A549 (cell line): ENCODE measurements around the gene OR4D2.

ENCODE experiments used
- CBX2 ChIP-seq: fragments of 200-600 bp; sonication (generic); IDR thresholded peaks from 2 replicates; pipeline ENCODE4 v1.6.1; 2016; ENCODE audit warnings: low read depth, mild to moderate bottlenecking, borderline replicate concordance
- CEBPB ChIP-seq, 2 experiments: fragments of >200 bp in 1 of 2; sonication (Bioruptor Twin) in 1 of 2; formaldehyde crosslinking in 1 of 2; IDR thresholded peaks; 2 replicates each; pipeline ENCODE4 v1.6.1; 2012 to 2016
- GATA3 ChIP-seq: IDR thresholded peaks from 2 replicates; pipeline ENCODE4 v1.6.1; 2012; ENCODE audit warnings: borderline replicate concordance
- KDM1A ChIP-seq: fragments of 200-600 bp; sonication (generic); IDR thresholded peaks from 2 replicates; pipeline ENCODE4 v1.6.1; 2016; ENCODE audit warnings: low read depth, mild to moderate bottlenecking
- MAFK ChIP-seq: fragments of 450-650 bp; IDR thresholded peaks from 2 replicates; pipeline ENCODE4 v1.6.1; 2014; ENCODE audit not compliant: partially characterized antibody
- NFE2L2 ChIP-seq: fragments of 150-350 bp; conservative IDR thresholded peaks from 2 replicates; pipeline ENCODE4 v1.6.1; 2014; ENCODE audit warnings: low read length
- POLR2A ChIP-seq: IDR thresholded peaks from 2 replicates; pipeline ENCODE4 v1.6.1; 2012; ENCODE audit warnings: mild to moderate bottlenecking, low read length
- RCOR1 ChIP-seq: fragments of 150-350 bp; IDR thresholded peaks from 2 replicates; pipeline ENCODE4 v1.6.1; 2014; ENCODE audit warnings: antibody characterized with exemption, low read length, low read depth
- RFX5 ChIP-seq: fragments of 450-650 bp; IDR thresholded peaks from 2 replicates; pipeline ENCODE4 v1.7.1; 2014; ENCODE audit warnings: antibody characterized with exemption, mild to moderate bottlenecking, moderate library complexity
- RNF2 ChIP-seq: fragments of 200-600 bp; sonication (generic); IDR thresholded peaks from 2 replicates; pipeline ENCODE4 v1.6.1; 2016; ENCODE audit warnings: low read depth, mild to moderate bottlenecking, antibody characterized with exemption, moderate library complexity, borderline replicate concordance
- TF ChIP-seq, protein P1 (sequence below): fragments of 200-600 bp; sonication (generic); IDR thresholded peaks from 2 replicates; pipeline ENCODE4 v1.6.1; 2016; ENCODE audit warnings: antibody characterized with exemption, mild to moderate bottlenecking, moderate library complexity
- TF ChIP-seq, protein P2 (sequence below): fragments of >200 bp; sonication (Bioruptor Twin); formaldehyde crosslinking; IDR thresholded peaks from 3 replicates; pipeline ENCODE4 v1.5.1; 2016

DNA sequence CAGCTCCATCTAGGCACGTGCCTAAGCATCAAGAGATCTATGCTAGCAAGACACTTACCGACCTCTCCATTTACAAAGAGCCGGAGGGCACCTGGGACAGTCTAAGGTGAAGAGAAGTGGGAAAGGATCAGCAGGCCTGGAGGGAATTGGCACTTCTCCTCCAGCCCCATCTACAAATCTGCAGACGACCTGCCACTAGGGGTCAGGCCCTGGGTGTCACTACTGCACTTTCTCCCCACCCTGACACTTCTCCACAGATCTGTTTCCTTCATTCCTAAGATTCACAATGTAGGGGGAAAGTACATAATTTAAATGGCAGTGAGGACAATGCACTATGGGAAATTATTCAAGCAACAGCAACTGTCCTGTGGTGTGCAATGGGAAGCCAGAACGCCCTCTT lies 44.1 kb downstream of the OR4D2 start:
- TF ChIP-seq, protein P1, sequence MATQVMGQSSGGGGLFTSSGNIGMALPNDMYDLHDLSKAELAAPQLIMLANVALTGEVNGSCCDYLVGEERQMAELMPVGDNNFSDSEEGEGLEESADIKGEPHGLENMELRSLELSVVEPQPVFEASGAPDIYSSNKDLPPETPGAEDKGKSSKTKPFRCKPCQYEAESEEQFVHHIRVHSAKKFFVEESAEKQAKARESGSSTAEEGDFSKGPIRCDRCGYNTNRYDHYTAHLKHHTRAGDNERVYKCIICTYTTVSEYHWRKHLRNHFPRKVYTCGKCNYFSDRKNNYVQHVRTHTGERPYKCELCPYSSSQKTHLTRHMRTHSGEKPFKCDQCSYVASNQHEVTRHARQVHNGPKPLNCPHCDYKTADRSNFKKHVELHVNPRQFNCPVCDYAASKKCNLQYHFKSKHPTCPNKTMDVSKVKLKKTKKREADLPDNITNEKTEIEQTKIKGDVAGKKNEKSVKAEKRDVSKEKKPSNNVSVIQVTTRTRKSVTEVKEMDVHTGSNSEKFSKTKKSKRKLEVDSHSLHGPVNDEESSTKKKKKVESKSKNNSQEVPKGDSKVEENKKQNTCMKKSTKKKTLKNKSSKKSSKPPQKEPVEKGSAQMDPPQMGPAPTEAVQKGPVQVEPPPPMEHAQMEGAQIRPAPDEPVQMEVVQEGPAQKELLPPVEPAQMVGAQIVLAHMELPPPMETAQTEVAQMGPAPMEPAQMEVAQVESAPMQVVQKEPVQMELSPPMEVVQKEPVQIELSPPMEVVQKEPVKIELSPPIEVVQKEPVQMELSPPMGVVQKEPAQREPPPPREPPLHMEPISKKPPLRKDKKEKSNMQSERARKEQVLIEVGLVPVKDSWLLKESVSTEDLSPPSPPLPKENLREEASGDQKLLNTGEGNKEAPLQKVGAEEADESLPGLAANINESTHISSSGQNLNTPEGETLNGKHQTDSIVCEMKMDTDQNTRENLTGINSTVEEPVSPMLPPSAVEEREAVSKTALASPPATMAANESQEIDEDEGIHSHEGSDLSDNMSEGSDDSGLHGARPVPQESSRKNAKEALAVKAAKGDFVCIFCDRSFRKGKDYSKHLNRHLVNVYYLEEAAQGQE, result no peak
- TF ChIP-seq POLR2A, result no peak
- no peak for TF ChIP-seq NFE2L2
- TF ChIP-seq CBX2, result no peak
- TF ChIP-seq RNF2, result no peak
- TF ChIP-seq, protein P2, sequence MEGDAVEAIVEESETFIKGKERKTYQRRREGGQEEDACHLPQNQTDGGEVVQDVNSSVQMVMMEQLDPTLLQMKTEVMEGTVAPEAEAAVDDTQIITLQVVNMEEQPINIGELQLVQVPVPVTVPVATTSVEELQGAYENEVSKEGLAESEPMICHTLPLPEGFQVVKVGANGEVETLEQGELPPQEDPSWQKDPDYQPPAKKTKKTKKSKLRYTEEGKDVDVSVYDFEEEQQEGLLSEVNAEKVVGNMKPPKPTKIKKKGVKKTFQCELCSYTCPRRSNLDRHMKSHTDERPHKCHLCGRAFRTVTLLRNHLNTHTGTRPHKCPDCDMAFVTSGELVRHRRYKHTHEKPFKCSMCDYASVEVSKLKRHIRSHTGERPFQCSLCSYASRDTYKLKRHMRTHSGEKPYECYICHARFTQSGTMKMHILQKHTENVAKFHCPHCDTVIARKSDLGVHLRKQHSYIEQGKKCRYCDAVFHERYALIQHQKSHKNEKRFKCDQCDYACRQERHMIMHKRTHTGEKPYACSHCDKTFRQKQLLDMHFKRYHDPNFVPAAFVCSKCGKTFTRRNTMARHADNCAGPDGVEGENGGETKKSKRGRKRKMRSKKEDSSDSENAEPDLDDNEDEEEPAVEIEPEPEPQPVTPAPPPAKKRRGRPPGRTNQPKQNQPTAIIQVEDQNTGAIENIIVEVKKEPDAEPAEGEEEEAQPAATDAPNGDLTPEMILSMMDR, result peak; percentile 26; the same call in 1 of the 3 replicates
- no peak for TF ChIP-seq RCOR1
- TF ChIP-seq GATA3, result no peak
- no peak for TF ChIP-seq MAFK
- no peak for TF ChIP-seq KDM1A
- TF ChIP-seq CEBPB (IDR thresholded peaks at IDR 0.05), result no peak
- no peak for TF ChIP-seq RFX5
